Panc1 (cell line): ENCODE measurements around the gene AATF. TPM values are rescaled to one million over a fixed set of nuclear protein-coding genes. Genes with fewer than 3 reads are reported as not detected.

Source experiments
- ATAC-seq: fragments of 200-7000 bp; cut with Tn5 transposase; 2 replicates; pipeline ENCODE4 v1.9.1; 2020; ENCODE audit warnings: mild to moderate bottlenecking, moderate library complexity
- BruUV-seq: library from RNA; stranded (reverse); fragments of 400-500 nt; replicated peaks from 2 replicates; lab custom pipeline; 2021; lab: Mats Ljungman, UMichigan
- CTCF ChIA-PET: fragments of 300-600 bp; sonication (Branson Sonifier 250); formaldehyde crosslinking; loops from one replicate; lab custom pipeline; 2022; ENCODE audit warnings: antibody characterized with exemption; lab: Charles Lee
- POLR2A ChIA-PET: fragments of 300-600 bp; sonication (Branson Sonifier 250); formaldehyde crosslinking; loops from one replicate; lab custom pipeline; 2022; ENCODE audit warnings: antibody characterized with exemption; lab: Charles Lee
- DNase-seq: peaks from one replicate; pipeline ENCODE4 v3.0.0-alpha.2; 2010; ENCODE audit warnings: low read depth, low spot score
- H3K27ac ChIP-seq: 2 replicates; pipeline ENCODE4 v1.5.1; 2011; ENCODE audit warnings: mild to moderate bottlenecking, low read length, inconsistent platforms
- H3K27me3 ChIP-seq: fragments of 200-500 bp; sonication (Bioruptor generic); 2 replicates; pipeline ENCODE4 v1.6.0; 2014; ENCODE audit warnings: low read length, inconsistent platforms; ENCODE audit not compliant: control insufficient read depth, insufficient read depth
- H3K36me3 ChIP-seq: fragments of 200-500 bp; sonication (Bioruptor generic); 2 replicates; pipeline ENCODE4 v1.5.1; 2014; ENCODE audit warnings: inconsistent platforms, mild to moderate bottlenecking, low read length, moderate library complexity; ENCODE audit not compliant: control insufficient read depth, insufficient read depth
- H3K4me1 ChIP-seq: 2 replicates; pipeline ENCODE4 v1.5.1; 2011; ENCODE audit warnings: inconsistent platforms, mild to moderate bottlenecking, low read length, moderate library complexity; ENCODE audit not compliant: control insufficient read depth, insufficient read depth
- H3K4me3 ChIP-seq, 2 experiments: 2 replicates each; pipeline ENCODE4 v1.5.1; 2011 to 2012; ENCODE audit warnings: low read depth in 2 of 2, low read length in 2 of 2, mild to moderate bottlenecking in 2 of 2, inconsistent platforms in 1 of 2, moderate library complexity in 1 of 2
- H3K9me3 ChIP-seq: fragments of 200-500 bp; sonication (Bioruptor generic); 2 replicates; pipeline ENCODE4 v1.5.1; 2014; ENCODE audit warnings: low read depth, mild to moderate bottlenecking, inconsistent platforms, low read length, moderate library complexity; ENCODE audit not compliant: control insufficient read depth, insufficient read depth
- CTCF ChIP-seq: fragments of 450-650 bp; IDR thresholded peaks from 2 replicates; pipeline ENCODE4 v1.5.1; 2017; ENCODE audit warnings: mild to moderate bottlenecking
- POLR2AphosphoS5 ChIP-seq: IDR thresholded peaks from 2 replicates; pipeline ENCODE4 v1.6.1; 2012; ENCODE audit warnings: mild to moderate bottlenecking, low read depth, low read length, moderate library complexity
- SIN3A ChIP-seq: IDR thresholded peaks from 2 replicates; pipeline ENCODE4 v1.6.1; 2012; ENCODE audit warnings: low read depth, mild to moderate bottlenecking, low read length, moderate library complexity, borderline replicate concordance; ENCODE audit not compliant: insufficient read depth
- TCF7L2 ChIP-seq: IDR thresholded peaks from 2 replicates; pipeline ENCODE4 v1.6.1; 2011; ENCODE audit warnings: mild to moderate bottlenecking, low read depth, low read length, inconsistent platforms
- in situ Hi-C: cut with HindIII; loops from 2 replicates; pipeline ENCODE4 v1.10.0; 2016; ENCODE audit warnings: low sequenced_read_pairs, low pct_unique_long_range_greater_than_20kb
- intact Hi-C: fragments of 100-400 bp; cut with micrococcal nuclease; formaldehyde crosslinking; loops from one replicate; pipeline ENCODE4 v1.10.0; 2022; ENCODE audit not compliant: unreplicated experiment
- total RNA-seq: library from RNA; stranded (reverse); gene quantifications from one replicate; pipeline ENCODE4 v1.2.1, GENCODE V29; 2021; ENCODE audit not compliant: unreplicated experiment
- TF ChIP-seq, protein P1 (sequence below), 2 experiments: IDR thresholded peaks; 2 replicates each; pipeline ENCODE4 v1.6.1; 2011 to 2012; ENCODE audit warnings: low read depth in 2 of 2, control low read depth in 1 of 2, low read length in 1 of 2, mild to moderate bottlenecking in 1 of 2, moderate library complexity in 1 of 2; ENCODE audit not compliant: insufficient read depth in 1 of 2

Gene AATF
- total RNA-seq, 1 experiment from 2014 or later: 58.1 TPM

DNA sequence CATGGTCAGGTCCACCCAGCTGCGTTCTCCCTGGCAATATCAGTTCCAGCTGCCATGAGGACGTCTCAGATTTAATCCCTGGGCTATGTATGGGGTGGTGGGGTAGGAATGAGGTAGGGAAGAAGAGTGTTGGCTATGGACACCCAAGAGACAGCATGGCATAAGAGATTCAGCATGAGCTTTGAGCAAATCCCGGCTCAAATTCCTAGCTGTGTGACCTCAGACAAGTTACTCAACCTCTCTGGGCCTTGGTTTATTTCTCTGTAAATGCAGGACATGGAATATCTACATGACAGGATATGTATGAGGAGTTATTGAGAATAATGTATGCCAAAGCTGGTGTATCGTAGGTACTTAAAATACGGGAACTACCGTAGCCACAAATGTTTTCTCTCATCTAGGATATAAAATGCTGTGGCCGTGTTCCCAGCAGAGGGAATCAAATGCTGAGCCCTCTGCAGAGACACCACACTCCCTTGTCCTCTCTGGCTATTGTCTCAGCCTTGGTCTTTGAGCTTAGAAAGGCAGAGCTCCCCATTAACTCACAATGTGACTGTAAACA lies 29.3 kb upstream of the AATF start:
- TF ChIP-seq, protein P1, sequence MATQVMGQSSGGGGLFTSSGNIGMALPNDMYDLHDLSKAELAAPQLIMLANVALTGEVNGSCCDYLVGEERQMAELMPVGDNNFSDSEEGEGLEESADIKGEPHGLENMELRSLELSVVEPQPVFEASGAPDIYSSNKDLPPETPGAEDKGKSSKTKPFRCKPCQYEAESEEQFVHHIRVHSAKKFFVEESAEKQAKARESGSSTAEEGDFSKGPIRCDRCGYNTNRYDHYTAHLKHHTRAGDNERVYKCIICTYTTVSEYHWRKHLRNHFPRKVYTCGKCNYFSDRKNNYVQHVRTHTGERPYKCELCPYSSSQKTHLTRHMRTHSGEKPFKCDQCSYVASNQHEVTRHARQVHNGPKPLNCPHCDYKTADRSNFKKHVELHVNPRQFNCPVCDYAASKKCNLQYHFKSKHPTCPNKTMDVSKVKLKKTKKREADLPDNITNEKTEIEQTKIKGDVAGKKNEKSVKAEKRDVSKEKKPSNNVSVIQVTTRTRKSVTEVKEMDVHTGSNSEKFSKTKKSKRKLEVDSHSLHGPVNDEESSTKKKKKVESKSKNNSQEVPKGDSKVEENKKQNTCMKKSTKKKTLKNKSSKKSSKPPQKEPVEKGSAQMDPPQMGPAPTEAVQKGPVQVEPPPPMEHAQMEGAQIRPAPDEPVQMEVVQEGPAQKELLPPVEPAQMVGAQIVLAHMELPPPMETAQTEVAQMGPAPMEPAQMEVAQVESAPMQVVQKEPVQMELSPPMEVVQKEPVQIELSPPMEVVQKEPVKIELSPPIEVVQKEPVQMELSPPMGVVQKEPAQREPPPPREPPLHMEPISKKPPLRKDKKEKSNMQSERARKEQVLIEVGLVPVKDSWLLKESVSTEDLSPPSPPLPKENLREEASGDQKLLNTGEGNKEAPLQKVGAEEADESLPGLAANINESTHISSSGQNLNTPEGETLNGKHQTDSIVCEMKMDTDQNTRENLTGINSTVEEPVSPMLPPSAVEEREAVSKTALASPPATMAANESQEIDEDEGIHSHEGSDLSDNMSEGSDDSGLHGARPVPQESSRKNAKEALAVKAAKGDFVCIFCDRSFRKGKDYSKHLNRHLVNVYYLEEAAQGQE (IDR thresholded peaks at IDR 0.05; ENCODE audit: insufficient read depth in 1 of 2, low read depth in 2 of 2, low read length in 1 of 2): no peak
- no peak for TF ChIP-seq TCF7L2
- TF ChIP-seq POLR2AphosphoS5: no peak
- TF ChIP-seq SIN3A: no peak
- TF ChIP-seq CTCF: no peak
- Histone ChIP-seq H3K27me3 (no peaks in the 10 kb centered on the region), H3K9me3 (no peaks in the 10 kb centered on the region), H3K4me1 (peaks cover 52% of the 10 kb centered on the region), H3K4me3 (no peak overlapping the region), H3K36me3 (no peaks in the 10 kb centered on the region), H3K27ac (peak overlapping the region; percentile 93)
- no peak for ATAC-seq
- in situ Hi-C loops (no loop called here), intact Hi-C loops (no loop called here)
- POLR2A ChIA-PET: no interaction called here
- BruUV-seq: no TSS peak
- no peak for DNase-seq
- CTCF ChIA-PET: no interaction called here

GRCh38 chr17:36920032-36921005 lies 28.4 kb upstream of the AATF start:
- peaks cover 52% of the 10 kb centered on the region for H3K4me1 ChIP-seq
- H3K27me3 ChIP-seq: no peaks in the 10 kb centered on the region
- peak overlapping the region; percentile 93 for H3K27ac ChIP-seq
- ChIA-PET POLR2A (no interaction called here), CTCF (no interaction called here)
- peak; percentile 64 for ATAC-seq
- intact Hi-C loops (no loop called here), in situ Hi-C loops (no loop called here)
- BruUV-seq: no TSS peak
- H3K9me3 ChIP-seq: no peaks in the 10 kb centered on the region
- peak overlapping the region; percentile 5 to 21; a peak in 2 of 4 replicates for H3K4me3 ChIP-seq
- no peak for DNase-seq
- TF ChIP-seq CTCF: no peak
- TF ChIP-seq POLR2AphosphoS5: no peak
- TF ChIP-seq SIN3A: no peak
- TF ChIP-seq TCF7L2: no peak
- TF ChIP-seq, protein P1 (IDR thresholded peaks at IDR 0.05; ENCODE audit: insufficient read depth in 1 of 2, low read depth in 2 of 2, low read length in 1 of 2): no peak
- no peaks in the 10 kb centered on the region for H3K36me3 ChIP-seq
